Medulla oblongata (tissue), 1 donor: ENCODE measurements around the gene MXRA8.

ENCODE experiments used
- DNase-seq: peaks from one replicate; pipeline ENCODE4 v3.0.0-alpha.2; 2015; ENCODE audit errors: extremely low spot score

MXRA8 gene

DNA sequence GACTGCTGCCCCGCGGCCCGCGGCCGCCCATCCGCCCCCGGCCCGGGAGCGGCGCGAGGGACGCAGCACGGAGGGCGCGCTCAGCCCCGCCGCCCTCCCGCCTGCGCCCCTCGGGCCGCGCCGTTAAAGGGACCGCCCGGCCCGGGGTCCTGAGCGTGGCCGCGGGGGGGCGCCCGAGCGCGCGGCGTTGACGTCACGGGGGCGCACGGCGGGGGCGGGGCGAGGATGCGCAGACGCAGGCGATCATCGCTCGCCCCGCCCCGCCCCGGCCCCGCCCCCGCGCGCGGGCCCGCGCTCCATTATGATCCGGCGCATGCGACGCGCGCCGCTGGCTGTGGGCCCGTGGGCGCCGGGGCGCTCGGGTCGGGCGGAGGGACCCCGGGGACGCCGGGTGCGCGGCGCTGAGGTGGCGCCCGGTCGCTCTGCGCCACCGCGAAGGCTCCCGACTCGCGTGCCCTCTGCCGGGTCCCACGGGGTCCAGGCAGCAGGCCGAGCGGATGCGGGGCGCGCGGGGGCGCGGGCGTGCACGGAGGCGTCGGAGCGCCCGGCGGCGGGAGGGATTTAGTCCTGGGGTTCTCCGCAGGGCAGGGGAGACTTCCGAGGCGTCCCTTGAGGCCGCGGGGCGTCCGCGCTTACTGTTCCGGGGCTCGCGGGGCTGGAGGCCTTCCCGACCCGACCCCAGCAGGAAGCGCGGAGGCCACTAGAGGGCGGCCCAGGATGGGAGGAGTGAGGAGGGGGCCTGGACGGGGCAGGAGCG is 8.9 kb downstream of the MXRA8 start, which contains the start of gene DVL1:
DVL1 (minus strand) TSS at position 163 of the 757 bp plus-strand sequence. CDS start 353 bp downstream, outside the sequence.
- peak; percentile 60 for DNase-seq

DNA sequence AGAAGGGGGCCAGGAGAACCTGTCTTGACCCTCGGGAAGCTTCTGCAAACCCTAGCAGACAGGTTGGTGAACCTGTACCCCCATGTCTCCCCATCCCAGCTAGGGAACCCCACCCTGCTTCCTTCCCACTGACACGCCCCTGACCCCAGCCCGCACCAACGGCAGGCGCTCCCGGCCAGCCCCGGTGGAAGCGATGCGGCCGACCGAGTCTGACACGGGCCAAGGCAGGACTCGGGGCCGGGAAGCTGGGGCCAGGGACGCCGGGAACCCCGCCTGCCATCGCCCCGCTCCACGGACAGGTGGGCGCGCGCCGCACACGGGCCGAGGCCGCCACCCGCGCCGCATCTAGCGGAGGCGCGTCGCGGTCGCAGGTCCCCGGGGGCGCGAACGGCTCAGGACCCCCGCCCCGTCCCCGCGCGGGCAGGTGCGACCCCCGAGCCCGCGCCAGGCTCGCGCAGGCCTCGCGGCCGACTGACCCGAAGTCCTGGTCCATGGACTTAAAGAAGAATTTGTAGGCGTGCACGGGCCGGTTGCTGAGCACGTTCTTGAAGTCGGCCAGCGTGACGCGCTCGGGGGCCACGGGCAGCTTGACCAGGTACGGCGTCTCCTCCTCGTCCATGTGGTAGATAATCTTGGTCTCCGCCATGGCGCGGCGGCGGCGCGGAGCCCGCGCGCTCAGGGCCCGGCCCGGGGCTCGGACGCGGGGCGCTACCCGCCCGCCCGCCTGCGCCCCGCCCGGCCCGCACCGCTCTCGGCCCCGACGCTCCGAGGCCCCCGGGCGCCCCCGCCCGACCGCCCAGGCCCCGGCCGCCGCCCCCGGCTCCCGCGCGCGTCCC is 9.7 kb downstream of the MXRA8 start:
- DNase-seq = no peak

DNA sequence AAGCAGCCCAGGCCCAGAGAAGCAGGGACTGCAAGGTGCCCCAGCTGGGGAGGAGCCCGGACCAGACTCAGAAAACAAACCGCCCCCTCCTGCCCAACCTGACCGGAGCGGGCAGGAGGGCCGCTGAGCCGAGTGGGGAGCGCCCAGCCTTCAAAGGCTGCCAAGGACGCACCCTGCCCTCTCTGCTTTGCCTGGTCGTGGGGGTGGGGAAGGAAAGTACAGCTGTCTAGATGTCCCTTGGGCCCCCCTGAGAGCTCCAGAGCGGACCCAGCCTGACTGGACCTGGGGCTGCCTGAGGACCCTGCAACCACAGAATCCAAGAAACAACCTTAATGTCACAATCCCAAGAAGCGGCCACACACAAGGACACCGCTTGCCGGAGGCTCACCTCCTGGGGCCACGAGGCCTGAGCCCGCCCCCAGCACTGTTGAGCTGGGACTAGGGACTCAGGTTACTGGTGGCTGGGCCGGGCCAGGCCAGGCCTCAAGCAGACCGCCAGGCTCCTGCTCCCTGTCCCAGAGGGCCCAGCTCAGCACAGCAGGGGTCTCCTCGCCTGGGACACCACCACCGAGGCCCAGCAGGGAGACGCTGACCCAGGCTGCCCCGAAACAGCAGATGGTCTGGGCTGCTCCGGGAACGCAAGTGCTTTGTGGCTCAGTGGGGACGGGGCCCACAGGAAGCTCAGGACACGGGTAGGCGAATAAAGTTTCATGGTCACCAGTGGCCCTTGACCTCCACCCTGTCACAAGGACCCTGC is 10.5 kb downstream of the MXRA8 start:
- no peak for DNase-seq

DNA sequence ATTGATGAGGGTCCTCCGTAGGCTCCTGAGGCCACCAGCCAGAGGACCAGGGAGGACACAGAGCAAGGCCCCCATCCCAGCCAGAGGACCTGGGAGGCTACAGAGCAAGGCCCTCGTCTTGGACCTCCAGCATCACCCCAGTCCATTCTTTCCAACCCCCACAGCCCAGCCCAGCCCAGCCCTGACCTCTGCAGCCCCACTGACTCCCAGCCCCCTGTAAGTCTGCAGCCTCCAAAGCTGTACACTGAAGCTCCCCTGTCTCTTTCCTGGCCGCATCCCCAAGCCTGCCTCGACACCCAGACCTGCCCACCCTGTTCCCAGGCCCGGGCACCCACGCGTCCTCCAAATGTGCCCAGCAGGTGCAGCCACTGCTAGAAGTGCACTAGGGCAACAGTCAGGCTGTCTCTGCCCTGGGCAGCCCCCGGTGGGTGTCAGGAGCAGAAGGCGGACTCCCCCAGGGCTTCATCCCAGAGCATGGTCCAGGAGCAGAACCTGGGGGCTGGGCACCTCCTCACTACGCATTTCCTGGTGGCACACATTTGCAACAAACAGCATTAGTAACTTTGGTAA is 11.2 kb downstream of the MXRA8 start:
- no peak for DNase-seq

DNA sequence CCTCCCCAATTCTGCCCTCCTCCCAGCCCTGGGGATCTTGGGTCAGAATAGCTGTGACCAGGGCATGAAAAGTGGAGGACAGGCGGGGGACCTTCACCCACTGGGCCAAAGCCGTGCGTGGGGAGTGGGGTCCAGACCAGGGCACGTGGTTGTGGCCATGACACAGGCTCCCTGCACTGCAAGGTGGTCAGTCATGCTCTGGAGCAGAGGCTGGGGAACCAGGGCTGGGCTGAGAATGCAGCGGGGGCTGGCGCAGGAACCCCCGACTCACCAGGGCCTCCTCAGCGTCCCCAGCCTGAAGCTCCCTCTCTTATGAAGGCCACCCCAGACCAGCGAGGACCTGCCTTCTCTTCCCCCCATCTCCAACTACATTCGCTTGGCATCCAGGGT is 11.9 kb downstream of the MXRA8 start:
- no peak for DNase-seq

DNA sequence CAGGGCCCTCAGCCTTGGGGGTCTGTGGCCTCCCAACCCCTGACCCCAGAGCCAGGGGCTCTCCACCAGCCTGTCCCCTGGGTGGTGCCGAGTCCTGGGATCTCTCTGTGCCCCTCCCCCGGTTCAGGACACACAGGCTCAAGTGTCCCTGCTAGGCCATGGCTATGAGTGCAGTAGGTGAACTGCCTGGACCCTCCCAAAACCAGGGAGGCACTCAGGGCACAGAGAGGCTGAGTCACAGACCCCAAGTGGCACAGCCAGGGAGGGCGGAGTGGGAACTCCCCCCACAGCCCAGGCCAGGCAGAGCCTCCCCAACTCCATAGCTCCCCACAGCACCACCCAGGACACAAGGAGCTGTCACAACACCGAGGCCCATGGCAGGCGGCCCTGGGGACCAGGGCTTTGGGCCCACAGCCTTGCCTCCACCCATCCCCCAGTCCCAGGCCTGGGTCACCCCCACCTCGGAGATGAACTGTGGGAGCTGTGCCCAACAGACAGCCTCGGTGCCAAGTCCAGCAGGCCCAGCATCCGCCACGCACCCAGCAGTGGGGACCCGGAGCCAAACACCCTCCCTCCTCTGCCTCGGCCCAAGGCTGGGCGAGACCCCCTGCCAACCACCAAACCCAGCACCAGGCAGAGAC is 12.4 kb downstream of the MXRA8 start:
- no peak for DNase-seq

DNA sequence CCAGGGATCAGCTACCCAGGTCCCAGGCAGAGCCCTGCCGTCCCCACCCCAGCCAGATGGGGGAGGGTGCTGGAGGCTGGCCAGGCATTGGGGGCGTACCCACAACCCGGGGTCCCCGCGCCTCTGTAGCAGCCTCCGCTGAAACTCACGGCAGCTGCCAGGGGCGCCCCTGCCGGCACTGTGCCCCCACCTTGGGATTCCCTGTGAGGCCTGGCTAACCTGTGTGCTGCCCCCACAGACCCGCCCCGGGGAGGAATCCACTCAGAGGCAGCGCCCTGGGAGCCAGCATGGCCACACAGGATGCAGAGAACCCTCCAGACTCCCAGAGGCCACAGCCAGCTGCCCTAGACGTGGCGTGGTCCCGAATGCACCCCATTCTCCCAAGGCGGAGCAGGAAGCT is 13.0 kb downstream of the MXRA8 start:
- DNase-seq = no peak

DNA sequence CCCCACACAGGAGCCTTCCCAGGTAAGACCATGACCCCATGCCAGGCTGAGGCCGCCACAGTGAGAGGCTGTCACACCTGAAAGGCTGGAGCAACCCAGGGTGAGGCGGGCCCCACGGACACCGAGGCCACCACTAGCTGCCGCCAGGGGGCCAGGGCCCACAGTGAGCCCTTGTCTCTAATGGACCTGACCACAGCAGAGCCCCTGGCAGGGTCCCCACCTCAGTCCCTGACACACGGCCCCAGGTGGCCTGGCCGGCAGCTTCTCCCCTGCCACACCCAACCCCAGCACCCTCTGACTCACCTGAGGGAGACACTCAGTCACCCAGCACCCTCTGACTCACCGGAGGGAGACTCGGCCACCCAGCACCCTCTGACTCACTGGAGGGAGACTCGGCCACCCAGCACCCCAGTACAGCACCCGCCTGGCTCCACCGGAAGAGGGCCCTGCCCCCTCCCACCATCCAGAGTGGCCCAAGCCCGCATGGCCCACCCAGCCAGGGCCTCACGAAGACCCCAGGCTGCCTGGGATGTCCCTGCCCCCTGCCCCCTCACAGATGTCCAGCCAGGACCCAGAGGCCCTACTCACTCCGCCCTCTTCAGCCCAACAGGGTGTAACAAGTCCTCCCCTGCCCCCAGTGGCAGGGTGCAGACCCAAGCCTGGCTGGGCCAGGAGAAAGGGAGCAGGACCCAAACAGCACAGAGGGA is 13.5 kb downstream of the MXRA8 start:
- DNase-seq = no peak

DNA sequence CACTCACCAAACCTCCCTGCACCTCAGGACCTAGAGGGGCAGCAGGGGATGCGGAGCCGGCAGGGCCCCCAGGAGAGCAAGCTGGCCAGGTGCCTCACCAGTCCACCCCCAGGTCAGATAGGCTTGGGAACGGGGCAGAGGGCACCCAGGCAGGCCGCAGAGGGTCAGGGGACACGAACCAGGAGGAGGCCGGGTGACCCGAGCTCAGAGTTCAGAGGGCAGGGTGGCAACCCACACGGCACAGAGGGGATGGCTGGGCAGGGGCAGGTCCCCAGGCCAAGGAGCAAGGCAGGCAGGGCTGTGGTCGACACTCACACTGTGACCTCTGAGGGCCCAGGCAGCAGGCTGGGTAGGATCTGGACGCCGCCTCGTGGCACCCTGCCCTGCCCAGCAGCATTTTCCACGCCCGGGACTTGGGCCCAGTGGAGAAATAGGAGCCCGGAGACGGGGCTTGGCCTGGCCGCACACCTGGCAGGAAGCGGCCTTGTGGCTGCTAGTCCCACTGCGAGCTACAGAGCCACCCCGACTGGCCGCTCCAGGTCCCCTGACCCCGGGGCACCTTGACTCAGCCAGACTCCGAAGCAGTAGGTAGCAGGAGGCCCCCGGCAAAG is 14.4 kb downstream of the MXRA8 start:
- no peak for DNase-seq

DNA sequence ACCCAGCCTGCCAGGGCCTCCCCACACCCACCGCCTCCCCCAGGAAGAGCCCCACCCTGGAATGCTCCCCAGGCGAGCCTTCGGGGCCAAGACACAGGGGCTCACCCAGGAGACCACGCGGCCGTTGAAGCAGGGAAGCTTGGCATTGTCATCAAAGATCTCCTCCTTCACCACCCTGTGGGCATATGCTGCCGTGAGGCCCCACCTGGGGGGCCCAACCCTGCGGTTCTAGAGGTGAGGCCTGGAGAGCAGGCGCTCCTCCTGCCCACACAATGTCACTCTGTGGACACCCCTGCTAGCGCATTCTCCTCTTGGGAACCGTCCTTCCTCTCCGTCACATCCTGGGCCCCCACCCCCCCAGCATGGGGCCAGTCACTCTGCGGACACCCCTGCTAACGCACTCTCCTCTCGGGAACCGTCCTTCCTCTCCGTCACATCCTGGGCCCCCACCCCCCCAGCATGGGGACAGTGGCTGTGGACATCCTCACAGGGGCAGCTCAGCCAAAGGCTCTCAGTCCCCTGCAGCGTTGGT is 15.7 kb downstream of the MXRA8 start:
- no peak for DNase-seq

DNA sequence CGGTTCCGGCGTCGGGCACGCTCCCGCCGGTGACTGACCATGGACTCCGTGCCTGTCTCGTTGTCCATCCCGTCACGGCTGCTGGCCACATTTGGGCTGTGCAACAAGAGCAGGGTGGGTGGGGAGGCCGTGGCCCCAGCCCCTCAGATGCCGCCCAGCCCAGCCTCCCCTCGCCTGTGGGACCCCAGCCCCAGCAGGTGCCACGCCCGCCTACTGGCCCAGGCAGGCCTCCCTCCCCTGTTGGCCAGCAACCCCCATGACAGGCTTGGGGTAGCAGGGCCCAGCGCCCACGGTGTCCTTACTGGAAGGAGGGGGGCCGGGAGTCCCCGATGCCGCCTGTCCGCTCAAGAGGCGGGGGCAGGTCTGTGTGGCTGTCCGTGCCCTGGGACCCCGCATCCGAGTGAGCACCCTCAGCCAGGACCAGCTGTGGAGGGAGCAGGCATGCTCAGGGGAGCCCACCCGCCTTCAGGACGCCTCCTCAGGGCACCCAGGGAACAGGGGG is 16.2 kb downstream of the MXRA8 start:
- no peak for DNase-seq

DNA sequence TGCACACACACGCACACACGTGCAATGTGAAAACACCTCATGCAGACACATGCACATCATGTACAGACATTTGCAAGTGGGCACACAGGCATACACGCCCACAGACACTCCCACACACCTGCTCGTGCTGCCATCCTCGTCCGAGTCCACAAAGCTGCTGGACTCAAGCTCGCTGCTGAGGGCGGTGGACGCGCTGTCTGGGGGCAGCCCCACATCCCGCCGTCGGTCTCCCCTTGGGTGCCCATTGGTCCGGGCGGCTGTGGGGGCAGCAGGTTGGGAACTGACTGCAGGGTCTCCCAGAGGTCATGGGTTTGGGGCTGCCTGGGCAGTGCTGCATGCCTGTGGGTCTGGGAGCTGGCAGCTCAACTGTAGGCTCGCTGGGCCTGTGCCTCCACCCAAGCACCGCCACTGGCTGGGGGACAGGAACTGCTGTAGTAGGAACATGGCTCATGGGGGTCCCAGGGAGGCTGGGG is 16.8 kb downstream of the MXRA8 start:
- no peak for DNase-seq

DNA sequence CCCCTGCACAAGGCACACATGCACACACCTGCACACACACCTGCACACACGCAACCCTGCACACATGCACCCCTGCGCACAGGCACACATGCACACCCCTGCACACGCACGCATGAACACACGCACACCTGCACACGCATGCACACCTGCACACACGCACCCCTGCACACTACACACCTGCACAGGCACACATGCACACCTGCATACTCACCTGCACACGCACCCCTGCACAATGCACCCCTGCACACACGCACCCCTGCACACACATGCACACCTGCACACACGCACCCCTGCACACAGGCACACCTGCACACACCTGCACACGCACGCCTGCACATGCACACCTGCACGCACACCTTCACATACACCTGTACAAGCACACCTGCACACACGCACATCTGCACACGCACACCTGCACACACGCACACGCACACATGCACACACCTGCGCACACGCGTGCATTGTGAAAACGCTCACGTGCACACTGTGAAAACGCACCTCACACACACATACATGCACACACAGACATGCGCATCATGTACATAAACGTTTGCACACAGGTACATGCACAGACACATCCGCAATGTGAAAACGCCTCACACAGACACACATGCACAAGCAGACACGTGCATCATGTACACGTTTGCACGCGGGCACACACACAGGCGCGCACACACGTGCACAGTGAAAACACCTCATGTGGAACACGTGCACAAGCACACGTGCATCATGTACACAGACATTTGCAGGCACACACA is 17.4 kb downstream of the MXRA8 start:
- no peak for DNase-seq

DNA sequence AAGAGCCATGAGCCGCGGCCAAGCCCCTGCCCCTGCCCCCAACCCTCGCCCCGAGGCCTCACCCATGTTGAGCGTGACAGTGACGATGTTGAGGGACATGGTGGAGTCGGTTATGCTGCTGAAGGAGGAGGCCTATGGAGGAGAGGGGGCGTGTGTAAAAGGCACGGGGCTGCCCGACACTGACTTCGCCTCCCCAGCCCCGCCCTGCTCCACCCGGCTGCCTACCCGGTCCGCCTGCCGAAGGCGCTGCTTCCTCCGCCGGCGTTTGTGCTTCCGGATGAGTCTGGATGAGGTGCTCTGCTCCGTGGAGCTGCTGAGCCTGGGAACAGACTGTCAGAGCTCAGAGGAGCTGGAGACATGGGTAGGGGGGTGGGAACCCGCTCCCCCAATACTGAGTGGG is 18.2 kb downstream of the MXRA8 start:
- DNase-seq = no peak

DNA sequence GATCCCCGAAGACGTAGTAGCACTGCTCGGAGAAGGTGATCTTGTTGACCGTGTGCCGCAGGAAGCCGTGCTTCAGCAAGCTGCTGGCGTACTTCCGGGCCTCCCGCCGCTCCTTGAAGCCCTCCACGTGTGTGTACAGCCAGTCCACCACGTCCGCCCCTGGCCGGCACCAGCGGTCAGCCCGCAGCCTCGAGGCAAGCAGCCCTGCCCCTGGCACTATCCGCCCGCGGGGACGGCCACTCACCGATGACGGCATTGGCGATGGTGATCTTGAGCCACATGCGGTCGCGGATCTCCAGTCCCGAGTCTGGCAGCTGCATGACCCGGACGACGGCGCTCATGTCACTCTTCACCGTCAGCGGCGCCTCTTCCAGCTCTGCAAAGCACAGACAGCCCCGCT is 20.1 kb downstream of the MXRA8 start:
- DNase-seq = no peak

DNA sequence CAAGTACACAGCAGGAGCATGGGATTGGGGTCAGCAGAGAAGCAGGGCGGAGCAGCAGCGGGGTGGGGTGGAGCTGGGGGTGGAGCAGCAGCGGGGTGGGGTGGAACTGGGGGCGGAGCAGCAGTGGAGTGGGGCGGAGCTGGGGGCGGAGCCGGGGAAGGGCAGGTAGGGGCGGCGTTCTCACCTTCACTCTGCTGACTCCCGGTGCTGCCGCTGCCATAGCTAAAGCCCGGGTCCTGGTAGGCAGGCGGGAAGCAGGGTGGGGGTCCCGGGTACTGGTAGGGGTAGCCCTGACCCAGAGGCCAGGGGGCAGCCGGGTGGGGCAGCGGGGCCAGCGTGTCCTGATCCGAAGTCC is 20.6 kb downstream of the MXRA8 start:
- DNase-seq = no peak

DNA sequence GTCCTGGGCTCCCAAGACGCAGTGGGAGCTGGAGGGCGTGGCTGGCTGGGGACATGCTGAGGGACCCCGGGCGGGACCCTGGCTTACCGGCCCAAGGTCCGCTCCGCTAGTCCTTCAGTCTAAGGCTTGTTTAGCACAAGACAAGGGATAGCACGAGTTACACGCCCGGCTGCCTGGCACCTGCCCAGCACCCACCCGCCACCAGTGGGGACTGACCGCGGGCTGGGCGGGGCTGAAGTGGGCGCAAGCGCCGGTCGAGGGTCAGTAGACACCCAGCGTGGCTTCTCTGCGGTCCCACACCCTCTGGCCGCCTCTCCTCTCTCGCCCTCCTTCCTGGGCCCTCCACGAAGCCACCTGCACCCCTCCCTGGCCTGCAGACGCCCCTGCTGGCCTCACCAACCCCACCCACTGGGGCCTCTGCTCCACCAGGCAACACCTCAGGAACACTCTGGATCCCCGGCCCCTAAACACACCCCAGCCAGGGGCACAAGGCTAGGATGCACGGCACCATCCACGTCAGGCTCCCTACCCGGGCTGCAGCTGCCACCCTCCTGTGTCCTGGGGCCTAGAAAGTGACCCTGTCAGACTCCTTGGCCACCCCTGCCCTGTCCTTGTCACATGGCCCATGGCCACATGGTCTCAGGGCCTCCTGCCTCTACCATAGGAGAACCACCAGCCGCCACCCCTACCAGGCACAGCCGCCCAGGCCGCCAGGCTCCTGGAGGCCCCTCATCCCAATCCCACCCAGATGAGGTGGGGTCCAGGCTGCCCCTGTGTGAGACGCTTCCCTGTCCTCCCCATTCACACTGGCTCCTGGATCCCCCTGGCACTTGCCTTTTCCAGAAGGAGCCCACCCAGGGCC is 21.2 kb downstream of the MXRA8 start:
- DNase-seq = no peak

DNA sequence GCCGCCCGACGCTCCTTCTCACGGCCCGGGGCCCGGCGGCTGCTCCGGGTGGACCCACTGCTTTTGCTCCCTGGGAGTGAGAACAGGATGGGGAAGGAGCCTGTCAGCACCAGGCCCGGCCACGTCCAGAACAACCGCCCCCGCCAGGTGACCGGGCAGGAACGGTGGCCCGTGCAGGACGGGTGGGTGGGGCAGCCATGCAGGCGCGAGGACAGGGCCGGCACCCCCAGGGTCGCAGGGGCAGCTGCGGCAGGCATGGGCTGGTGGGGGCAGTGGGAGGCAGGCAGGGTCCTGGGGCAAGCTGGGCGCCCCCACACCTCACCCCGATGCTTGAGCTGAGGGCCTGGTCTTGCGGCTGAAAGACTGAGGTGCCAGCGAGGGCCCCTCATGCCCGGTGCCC is 21.9 kb downstream of the MXRA8 start:
- no peak for DNase-seq
